Keratinocyte (primary cell): ENCODE measurements around the gene CD72.

Experiments used
- CTCF ChIP-seq, 3 experiments: IDR thresholded peaks in 1 of 3; conservative IDR thresholded peaks in 1 of 3; optimal IDR thresholded peaks in 1 of 3; 2 replicates in 2 of 3; 3 replicates in 1 of 3; pipeline versions ENCODE3 to v1.5.1; 2011; ENCODE audit warnings: low read length in 3 of 3, mild to moderate bottlenecking in 3 of 3, moderate library complexity in 2 of 3, control low read depth in 1 of 3, inconsistent platforms in 1 of 3; ENCODE audit not compliant: insufficient read depth in 2 of 3; ENCODE audit errors: extremely low read depth in 1 of 3
- EZH2 ChIP-seq: IDR thresholded peaks from one replicate; pipeline ENCODE4 v1.6.1; 2012; ENCODE audit warnings: inconsistent platforms, mild to moderate bottlenecking, low read length, moderate library complexity

GRCh38 chr9:35606138-35606504 is 12.1 kb downstream of the CD72 start:
- TF ChIP-seq CTCF (optimal IDR thresholded peaks at IDR 0.05 in 1 of 3, IDR thresholded peaks at IDR 0.05 in 1 of 3, conservative IDR thresholded peaks at IDR 0.05 in 1 of 3; ENCODE audit: extremely low read depth in 1 of 3, insufficient read depth in 2 of 3, low read length in 3 of 3) (no peak), EZH2 (no peak)
